Measurements from ENCODE around the gene BHLHE41.

- TF ChIP-seq EZH2 (IDR thresholded peaks at IDR 0.05) (no peak), EZH2phosphoT487 (IDR thresholded peaks at IDR 0.05) (no peak)
These were observed 7.8 kb downstream of the BHLHE41 start for GRCh38 chr12:26116829-26117715.
